GM21381 (cell line): Measurements from ENCODE around the gene ZBTB18.
"Not testable (repeated sequence)": the region's sequence is repeated elsewhere in the genome, so short reads cannot be mapped to it uniquely, and the experiment has no call there.

Source experiments
- ATAC-seq: cut with Tn5 transposase; IDR thresholded peaks from one replicate; pipeline ENCODE4 v1.9.1; 2021; ENCODE audit warnings: mild to moderate bottlenecking, moderate library complexity; ENCODE audit not compliant: unreplicated experiment

Gene ZBTB18

DNA sequence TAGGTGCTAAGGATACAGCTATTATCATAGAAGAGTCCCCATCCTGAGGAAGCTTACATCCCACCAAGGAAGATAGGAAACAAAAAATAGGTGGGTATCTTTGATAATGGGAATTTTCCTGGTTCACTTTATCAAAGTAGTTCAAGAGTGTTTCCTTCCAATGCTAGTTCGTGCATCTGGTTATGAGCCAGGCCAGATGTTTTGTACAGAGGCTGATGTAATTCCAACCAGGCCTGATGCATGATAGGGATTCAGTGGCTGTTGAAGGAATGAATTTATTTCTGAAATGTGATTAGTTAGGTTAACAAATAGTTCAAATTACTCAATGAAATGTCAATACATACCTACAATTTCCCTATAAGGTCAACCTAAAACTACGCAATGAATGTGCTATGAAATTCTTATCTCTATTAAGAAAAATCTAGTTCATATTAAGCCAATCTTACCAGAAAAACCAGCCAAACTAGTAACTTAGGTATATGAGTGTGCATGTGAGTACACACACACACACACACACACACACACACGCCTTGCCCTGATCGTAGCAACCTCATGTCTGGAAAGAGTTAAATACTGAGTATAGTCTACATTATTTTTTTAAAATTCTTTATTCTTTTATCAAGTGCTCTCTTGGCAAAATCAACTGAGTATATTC lies 9.5 kb upstream of the ZBTB18 start:
- ATAC-seq = no peak

DNA sequence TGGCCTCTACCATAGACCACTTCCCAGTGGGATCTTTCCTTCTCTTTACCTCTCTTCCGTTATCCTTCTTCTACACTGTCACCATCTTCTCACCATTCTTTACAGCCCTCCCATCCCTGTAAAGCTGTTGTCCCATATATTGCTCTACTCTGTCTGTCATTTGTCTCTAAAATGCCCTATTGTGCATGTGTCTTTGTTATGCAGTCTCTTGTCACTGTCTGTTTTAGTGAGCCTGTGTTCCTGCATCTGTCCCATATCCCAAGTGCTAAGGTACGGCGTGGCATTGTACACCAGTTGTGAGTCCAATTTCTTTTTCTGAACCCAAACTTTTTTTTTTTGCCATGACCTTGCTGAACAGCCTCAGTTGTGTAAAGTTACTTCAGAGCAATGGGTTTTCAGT lies 8.8 kb upstream of the ZBTB18 start:
- no peak for ATAC-seq

DNA sequence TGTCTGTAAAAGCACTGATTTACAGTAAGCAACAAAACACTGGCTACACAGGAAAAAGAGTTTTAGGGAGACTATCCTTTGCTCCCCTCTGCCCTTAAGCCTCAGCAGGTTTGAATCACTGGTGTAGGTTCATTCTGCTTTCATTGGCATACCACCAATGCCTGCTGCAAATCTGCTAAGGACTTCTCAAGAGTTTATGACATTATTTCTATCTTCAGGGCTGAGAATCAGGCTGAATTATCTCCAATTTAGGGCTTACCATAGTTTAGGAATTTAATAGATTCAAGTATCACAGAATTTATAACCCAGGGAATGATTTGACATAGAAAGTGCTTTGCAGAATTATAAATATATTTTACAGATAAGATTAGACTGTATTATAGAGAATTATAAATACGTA lies 6.7 kb upstream of the ZBTB18 start:
- no peak for ATAC-seq

GRCh38 chr1:244046254-244046653 lies 4.8 kb upstream of the ZBTB18 start:
- not testable (repeated sequence) for ATAC-seq

- ATAC-seq = no peak
Measured at GRCh38 chr1:244046907-244047611, 4.0 kb upstream of the ZBTB18 start.

GRCh38 chr1:244047621-244048255 lies 3.3 kb upstream of the ZBTB18 start:
- peak; percentile 67 for ATAC-seq

- peak; percentile 78 for ATAC-seq
Measured at GRCh38 chr1:244048256-244049161, 2.6 kb upstream of the ZBTB18 start.

- no peak for ATAC-seq
Measured at GRCh38 chr1:244049162-244050013, 1.7 kb upstream of the ZBTB18 start.

- ATAC-seq = no peak
Measured at GRCh38 chr1:244050014-244050834, 859 bp upstream of the ZBTB18 start.

GRCh38 chr1:244052016-244052727 lies 1.1 kb downstream of the ZBTB18 start:
- ATAC-seq = no peak

GRCh38 chr1:244052728-244053312 lies 1.7 kb downstream of the ZBTB18 start:
- ATAC-seq = no peak

- no peak for ATAC-seq
Measured at GRCh38 chr1:244053831-244054230, 2.7 kb downstream of the ZBTB18 start.

DNA sequence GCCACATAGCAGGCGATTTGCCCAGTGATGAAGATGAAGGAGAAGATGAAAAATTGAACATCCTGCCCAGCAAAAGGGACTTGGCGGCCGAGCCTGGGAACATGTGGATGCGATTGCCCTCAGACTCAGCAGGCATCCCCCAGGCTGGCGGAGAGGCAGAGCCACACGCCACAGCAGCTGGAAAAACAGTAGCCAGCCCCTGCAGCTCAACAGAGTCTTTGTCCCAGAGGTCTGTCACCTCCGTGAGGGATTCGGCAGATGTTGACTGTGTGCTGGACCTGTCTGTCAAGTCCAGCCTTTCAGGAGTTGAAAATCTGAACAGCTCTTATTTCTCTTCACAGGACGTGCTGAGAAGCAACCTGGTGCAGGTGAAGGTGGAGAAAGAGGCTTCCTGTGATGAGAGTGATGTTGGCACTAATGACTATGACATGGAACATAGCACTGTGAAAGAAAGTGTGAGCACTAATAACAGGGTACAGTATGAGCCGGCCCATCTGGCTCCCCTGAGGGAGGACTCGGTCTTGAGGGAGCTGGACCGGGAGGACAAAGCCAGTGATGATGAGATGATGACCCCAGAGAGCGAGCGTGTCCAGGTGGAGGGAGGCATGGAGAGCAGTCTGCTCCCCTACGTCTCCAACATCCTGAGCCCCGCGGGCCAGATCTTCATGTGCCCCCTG lies 3.3 kb downstream of the ZBTB18 start:
- ATAC-seq = no peak

- ATAC-seq = no peak
Measured at GRCh38 chr1:244054924-244055263, 3.8 kb downstream of the ZBTB18 start.

DNA sequence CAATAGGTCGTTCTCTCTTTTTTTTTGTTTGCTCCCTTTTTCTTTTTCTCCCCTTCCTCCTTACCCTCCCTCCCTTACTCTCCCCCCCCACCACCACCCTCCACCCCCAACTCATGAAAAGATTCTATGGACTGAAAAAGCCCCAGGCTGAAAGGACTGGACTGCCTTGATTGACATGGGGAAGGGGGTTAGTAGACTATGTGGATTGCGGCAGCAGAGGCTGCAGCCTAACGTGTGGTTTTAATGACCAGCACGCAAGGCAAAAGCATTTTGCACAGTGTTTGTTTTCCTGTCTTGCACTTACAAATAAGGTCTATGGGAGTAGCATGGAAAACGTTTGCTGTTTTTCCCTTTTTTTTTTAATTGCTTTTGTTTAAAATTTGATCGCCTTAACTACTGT lies 5.5 kb downstream of the ZBTB18 start:
- ATAC-seq = no peak

GRCh38 chr1:244057474-244058385 lies 6.6 kb downstream of the ZBTB18 start:
- no peak for ATAC-seq

DNA sequence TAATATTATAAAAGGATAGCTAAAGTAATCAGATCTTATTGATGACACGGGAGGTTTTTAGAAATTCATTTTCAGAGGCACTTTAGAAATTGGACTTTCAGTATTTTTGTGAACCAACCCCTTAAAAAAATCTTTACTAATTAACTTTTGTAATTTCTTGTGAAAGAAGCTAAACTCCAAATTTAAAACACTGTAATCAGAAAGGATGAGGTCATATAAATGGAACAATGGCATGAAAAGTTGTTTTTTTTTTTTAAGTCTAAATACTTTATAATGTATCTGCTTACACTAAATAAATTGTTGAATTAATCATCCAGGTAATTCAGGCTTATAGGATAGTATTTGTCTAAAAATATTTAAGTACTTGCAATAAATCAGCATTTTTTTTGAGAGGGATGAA lies 9.0 kb downstream of the ZBTB18 start:
- ATAC-seq = no peak
